A673 (cell line): ENCODE data around the gene KRT2. TPM values are rescaled to one million over a fixed set of nuclear protein-coding genes. Genes with fewer than 3 reads are reported as not detected.

Experiments
- BruUV-seq: library from RNA; stranded (reverse); fragments of 400-500 nt; replicated peaks from 2 replicates; lab custom pipeline; 2021; lab: Mats Ljungman, UMichigan
- CTCF ChIA-PET: fragments of 300-600 bp; sonication (Branson Sonifier 250); formaldehyde crosslinking; loops from one replicate; lab custom pipeline; 2022; ENCODE audit warnings: antibody characterized with exemption; lab: Charles Lee
- POLR2A ChIA-PET: fragments of 300-600 bp; sonication (Branson Sonifier 250); formaldehyde crosslinking; loops from one replicate; lab custom pipeline; 2022; ENCODE audit warnings: antibody characterized with exemption; ENCODE audit not compliant: low non-redundant PET; lab: Charles Lee
- DNase-seq: peaks from one replicate; pipeline ENCODE4 v3.0.0-alpha.2; 2015; ENCODE audit warnings: low spot score
- H3K27ac ChIP-seq: fragments of 200-600 bp; sonication (generic); 2 replicates; pipeline ENCODE4 v1.5.1; 2016; ENCODE audit warnings: mixed run types, low read depth, mild to moderate bottlenecking, mixed read lengths, antibody characterized with exemption, low read length; ENCODE audit not compliant: poor library complexity, severe bottlenecking
- H3K27me3 ChIP-seq: fragments of 200-600 bp; sonication (generic); replicated peaks from 2 replicates; pipeline ENCODE4 v1.6.1; 2017; ENCODE audit warnings: mixed run types, low read depth, mild to moderate bottlenecking, mixed read lengths, antibody characterized with exemption, low read length; ENCODE audit not compliant: insufficient read depth, poor library complexity
- H3K36me3 ChIP-seq: fragments of 200-600 bp; sonication (generic); 2 replicates; pipeline ENCODE4 v1.6.1; 2016; ENCODE audit warnings: mixed run types, mild to moderate bottlenecking, mixed read lengths, antibody characterized with exemption, low read length; ENCODE audit not compliant: insufficient read depth, poor library complexity, severe bottlenecking
- H3K4me1 ChIP-seq: fragments of 200-600 bp; sonication (generic); 2 replicates; pipeline ENCODE4 v1.6.1; 2017; ENCODE audit warnings: mixed run types, mild to moderate bottlenecking, mixed read lengths, antibody characterized with exemption, low read length; ENCODE audit not compliant: insufficient read depth, poor library complexity, severe bottlenecking
- H3K4me3 ChIP-seq: fragments of 200-600 bp; sonication (generic); 2 replicates; pipeline ENCODE4 v1.5.1; 2016; ENCODE audit warnings: low read depth, mixed run types, mild to moderate bottlenecking, mixed read lengths, low read length; ENCODE audit not compliant: poor library complexity, severe bottlenecking
- H3K9me3 ChIP-seq: fragments of 200-600 bp; sonication (generic); 2 replicates; pipeline ENCODE4 v1.6.1; 2016; ENCODE audit warnings: mixed run types, low read depth, mild to moderate bottlenecking, mixed read lengths, antibody characterized with exemption, low read length; ENCODE audit not compliant: poor library complexity, severe bottlenecking
- CTCF ChIP-seq: fragments of 300-800, 200-600 bp; sonication (generic); conservative IDR thresholded peaks from 2 replicates; pipeline ENCODE4 v1.5.1; 2017; ENCODE audit warnings: low read depth, mild to moderate bottlenecking, antibody characterized with exemption, low read length, moderate library complexity, mixed read lengths
- EZH2 ChIP-seq: fragments of 200-600 bp; sonication (generic); IDR thresholded peaks from 2 replicates; pipeline ENCODE4 v1.6.1; 2017; ENCODE audit warnings: borderline replicate concordance, low read depth, mild to moderate bottlenecking, mixed read lengths, antibody characterized with exemption, low read length; ENCODE audit not compliant: poor library complexity, severe bottlenecking
- intact Hi-C: fragments of 100-400 bp; cut with micrococcal nuclease; formaldehyde crosslinking; loops from one replicate; pipeline ENCODE4 v1.10.0; 2022; ENCODE audit not compliant: unreplicated experiment
- total RNA-seq: library from RNA; stranded (reverse); gene quantifications from 2 replicates; pipeline ENCODE4 v1.2.3, GENCODE V29; 2021

The KRT2 gene
- total RNA-seq, 1 experiment from 2014 or later = not detected

GRCh38 chr12:52632656-52633055 is 19.4 kb downstream of the KRT2 start:
- ChIA-PET CTCF (no interaction called here), POLR2A (no interaction called here)
- Histone ChIP-seq H3K27ac (no peak overlapping the region), H3K27me3 (no peaks in the 10 kb centered on the region), H3K4me3 (no peak overlapping the region), H3K9me3 (no peaks in the 10 kb centered on the region), H3K36me3 (no peaks in the 10 kb centered on the region), H3K4me1 (peaks cover 6% of the 10 kb centered on the region)
- no peak for TF ChIP-seq CTCF
- no peak for TF ChIP-seq EZH2
- DNase-seq = no peak
- no TSS peak for BruUV-seq
- intact Hi-C loops = no loop called here

- Histone ChIP-seq H3K4me1 (peaks cover 6% of the 10 kb centered on the region), H3K27ac (no peak overlapping the region), H3K36me3 (no peaks in the 10 kb centered on the region), H3K4me3 (no peak overlapping the region), H3K9me3 (no peaks in the 10 kb centered on the region), H3K27me3 (no peaks in the 10 kb centered on the region)
- CTCF ChIA-PET = no interaction called here
- intact Hi-C loops = no loop called here
- POLR2A ChIA-PET = no interaction called here
- DNase-seq = no peak
- BruUV-seq = no TSS peak
- TF ChIP-seq CTCF (no peak), EZH2 (no peak)
Measured at GRCh38 chr12:52631676-52632459, 20.1 kb downstream of the KRT2 start.

DNA sequence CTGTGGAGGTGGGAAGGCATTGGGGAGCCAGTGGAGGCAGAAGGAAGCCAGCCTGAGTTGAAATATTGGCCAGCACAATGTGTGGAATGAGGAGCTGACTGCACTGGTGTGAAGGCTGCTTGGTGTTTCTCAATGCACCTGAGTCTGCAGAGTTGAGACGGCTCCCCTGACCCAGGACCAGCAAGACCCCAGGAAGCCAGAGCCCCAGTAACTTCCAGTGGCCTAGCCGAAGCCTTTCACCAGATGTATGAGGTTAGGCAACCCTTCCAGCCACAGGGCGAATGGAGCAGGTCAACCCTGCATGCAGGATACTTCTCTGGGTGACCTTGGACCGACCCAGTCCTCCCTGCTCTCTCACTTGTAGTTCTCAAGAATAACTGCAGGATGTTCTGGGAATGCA is 20.7 kb downstream of the KRT2 start:
- CTCF ChIA-PET = no interaction called here
- intact Hi-C loops = no loop called here
- Histone ChIP-seq H3K36me3 (no peaks in the 10 kb centered on the region), H3K4me3 (no peak overlapping the region), H3K4me1 (peaks cover 2% of the 10 kb centered on the region), H3K9me3 (no peaks in the 10 kb centered on the region), H3K27ac (no peak overlapping the region), H3K27me3 (no peaks in the 10 kb centered on the region)
- POLR2A ChIA-PET = no interaction called here
- DNase-seq = no peak
- no TSS peak for BruUV-seq
- TF ChIP-seq CTCF = no peak
- TF ChIP-seq EZH2 = no peak
